ENCODE measurements around the gene TMEM47. TPM values are rescaled to one million over a fixed set of nuclear protein-coding genes. Genes with fewer than 3 reads are reported as not detected.

TMEM47 gene
- total RNA-seq, 1 donor from 2014 or later = not detected

- intact Hi-C loops (cut with micrococcal nuclease) = no loop called here
These were observed 71.5 kb downstream of the TMEM47 start for GRCh38 chrX:34585561-34585960.

GRCh38 chrX:34584781-34585180 lies 72.3 kb downstream of the TMEM47 start:
- intact Hi-C loops (cut with micrococcal nuclease) = no loop called here

- intact Hi-C loops (cut with micrococcal nuclease) = no loop called here
These were observed 77.0 kb downstream of the TMEM47 start for GRCh38 chrX:34580069-34580468.

- intact Hi-C loops (cut with micrococcal nuclease) = no loop called here
These were observed 78.8 kb downstream of the TMEM47 start for GRCh38 chrX:34578237-34578636.
